Esophagus muscularis mucosa (tissue), 4 donors: ENCODE data around the gene NEK7. TPM values are rescaled to one million over a fixed set of nuclear protein-coding genes. Genes with fewer than 3 reads are reported as not detected.

ENCODE experiments used
- DNase-seq: peaks from one replicate; pipeline ENCODE4 v3.0.0-alpha.2; 2017; ENCODE audit errors: extremely low spot score
- H3K27ac ChIP-seq, 4 donors: fragments of 200-600 bp; sonication (generic); replicated peaks in 1 of 4; 1 replicate in 3 of 4; 2 replicates in 1 of 4; pipeline ENCODE4 v1.5.1; 2016 to 2019; ENCODE audit warnings: mild to moderate bottlenecking in 1 of 4
- H3K27me3 ChIP-seq, 4 donors: fragments of 200-600 bp; sonication (generic); one replicate each; pipeline versions ENCODE4 v1.5.1 to v1.6.0; 2016 to 2019
- H3K36me3 ChIP-seq, 4 donors: fragments of 200-600 bp; sonication (generic); one replicate each; pipeline ENCODE4 v1.5.1; 2016 to 2019
- H3K4me1 ChIP-seq, 4 donors: fragments of 200-600 bp; sonication (generic); one replicate each; pipeline ENCODE4 v1.5.1; 2016 to 2019
- H3K4me3 ChIP-seq, 4 donors: fragments of 200-600 bp; sonication (generic); 1 replicate in 2 of 4; 2 replicates in 2 of 4; pipeline ENCODE4 v1.5.1; 2016 to 2019; ENCODE audit warnings: mild to moderate bottlenecking in 4 of 4, moderate library complexity in 1 of 4
- H3K9me3 ChIP-seq, 4 donors: fragments of 200-600 bp; sonication (generic); 1 replicate in 3 of 4; 2 replicates in 1 of 4; pipeline ENCODE4 v1.5.1; 2016 to 2019
- EP300 ChIP-seq: sonication (generic); formaldehyde crosslinking; IDR thresholded peaks from one replicate; pipeline ENCODE4 v1.6.1; 2017; ENCODE audit warnings: antibody characterized with exemption
- POLR2A ChIP-seq: fragments of 450-650 bp; IDR thresholded peaks from one replicate; pipeline ENCODE4 v1.6.1; 2017; ENCODE audit warnings: antibody characterized with exemption, moderate library complexity, mild to moderate bottlenecking, low read depth
- POLR2AphosphoS5 ChIP-seq, 2 donors: sonication (generic); formaldehyde crosslinking; IDR thresholded peaks; one replicate each; pipeline ENCODE4 v1.6.1; 2017; ENCODE audit warnings: antibody characterized with exemption in 2 of 2
- WGBS: methylation state at CpG from one replicate; pipeline ENCODE4 v1.1.5; 2018; 5-methylcytosine and 5-hydroxymethylcytosine counted together
- intact Hi-C: fragments of 100-400 bp; cut with DNase I; formaldehyde crosslinking; loops from one replicate; pipeline ENCODE4 v1.15.1; 2023
- total RNA-seq, 4 donors: library from RNA; depleted of rRNA; stranded (reverse); fragments of >200 nt; gene quantifications; one replicate each; pipeline versions ENCODE4 v1.1.0 to v1.2.1, GENCODE V29; 2016
- TF ChIP-seq, protein P1 (sequence below), 3 experiments: fragments of 200-600 bp in 2 of 3; fragments of 450-650 bp in 1 of 3; sonication (generic) in 2 of 3; IDR thresholded peaks; one replicate each; pipeline ENCODE4 v1.5.1; 2017 to 2019; ENCODE audit warnings: antibody characterized with exemption in 3 of 3, mild to moderate bottlenecking in 2 of 3, moderate library complexity in 1 of 3

Gene NEK7
- total RNA-seq, 4 donors from 2014 or later: 110 to 196 (median 158) TPM

DNA sequence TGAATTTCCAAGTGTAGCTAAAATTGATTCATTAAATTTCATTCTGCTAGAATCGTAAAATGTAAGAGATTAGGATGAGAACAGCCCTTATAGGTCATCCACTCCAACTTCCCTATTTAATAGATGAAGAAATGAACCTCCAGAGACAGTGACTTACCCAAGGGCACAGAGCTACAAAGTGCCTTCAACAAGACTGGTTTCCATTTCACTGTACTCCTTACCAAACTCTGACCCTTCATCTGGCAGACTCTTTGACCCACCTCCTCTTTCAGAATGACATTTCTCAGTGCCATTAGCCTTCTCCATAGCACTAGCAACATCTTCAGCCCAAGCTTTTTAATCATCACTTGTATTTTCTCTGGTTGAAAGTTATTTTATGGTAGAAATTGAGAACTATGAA, 161.3 kb downstream of the NEK7 start:
- H3K4me1 ChIP-seq: no peaks in the 10 kb centered on the region
- intact Hi-C loops: no loop called here
- 95% methylated on average over 1 of the region's 1 CpG for WGBS
- H3K27me3 ChIP-seq: no peaks in the 10 kb centered on the region
- no peak for TF ChIP-seq POLR2AphosphoS5 (IDR thresholded peaks at IDR 0.05)
- no peak for TF ChIP-seq POLR2A
- TF ChIP-seq EP300: no peak
- TF ChIP-seq, protein P1, sequence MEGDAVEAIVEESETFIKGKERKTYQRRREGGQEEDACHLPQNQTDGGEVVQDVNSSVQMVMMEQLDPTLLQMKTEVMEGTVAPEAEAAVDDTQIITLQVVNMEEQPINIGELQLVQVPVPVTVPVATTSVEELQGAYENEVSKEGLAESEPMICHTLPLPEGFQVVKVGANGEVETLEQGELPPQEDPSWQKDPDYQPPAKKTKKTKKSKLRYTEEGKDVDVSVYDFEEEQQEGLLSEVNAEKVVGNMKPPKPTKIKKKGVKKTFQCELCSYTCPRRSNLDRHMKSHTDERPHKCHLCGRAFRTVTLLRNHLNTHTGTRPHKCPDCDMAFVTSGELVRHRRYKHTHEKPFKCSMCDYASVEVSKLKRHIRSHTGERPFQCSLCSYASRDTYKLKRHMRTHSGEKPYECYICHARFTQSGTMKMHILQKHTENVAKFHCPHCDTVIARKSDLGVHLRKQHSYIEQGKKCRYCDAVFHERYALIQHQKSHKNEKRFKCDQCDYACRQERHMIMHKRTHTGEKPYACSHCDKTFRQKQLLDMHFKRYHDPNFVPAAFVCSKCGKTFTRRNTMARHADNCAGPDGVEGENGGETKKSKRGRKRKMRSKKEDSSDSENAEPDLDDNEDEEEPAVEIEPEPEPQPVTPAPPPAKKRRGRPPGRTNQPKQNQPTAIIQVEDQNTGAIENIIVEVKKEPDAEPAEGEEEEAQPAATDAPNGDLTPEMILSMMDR (IDR thresholded peaks at IDR 0.05): no peak
- H3K36me3 ChIP-seq: peaks cover 0 to 28% (median 14%) of the 10 kb centered on the region in 4 donors
- H3K4me3 ChIP-seq: no peak overlapping the region
- H3K9me3 ChIP-seq: no peaks in the 10 kb centered on the region
- H3K27ac ChIP-seq: no peak overlapping the region
- DNase-seq: no peak

DNA sequence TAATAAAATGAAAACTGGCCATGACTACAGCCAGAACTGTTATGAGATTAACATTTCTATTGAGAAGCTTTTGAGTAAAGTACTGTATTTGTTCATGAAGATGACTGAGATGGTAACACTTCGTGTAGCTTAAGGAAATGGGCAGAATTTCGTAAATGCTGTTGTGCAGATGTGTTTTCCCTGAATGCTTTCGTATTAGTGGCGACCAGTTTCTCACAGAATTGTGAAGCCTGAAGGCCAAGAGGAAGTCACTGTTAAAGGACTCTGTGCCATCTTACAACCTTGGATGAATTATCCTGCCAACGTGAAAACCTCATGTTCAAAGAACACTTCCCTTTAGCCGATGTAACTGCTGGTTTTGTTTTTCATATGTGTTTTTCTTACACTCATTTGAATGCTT, 164.0 kb downstream of the NEK7 start:
- no peaks in the 10 kb centered on the region for H3K4me1 ChIP-seq
- no peak overlapping the region for H3K27ac ChIP-seq
- H3K36me3 ChIP-seq: peaks cover 0 to 16% (median 7%) of the 10 kb centered on the region in 4 donors
- TF ChIP-seq, protein P1 (IDR thresholded peaks at IDR 0.05): no peak
- TF ChIP-seq EP300: no peak
- no peak for TF ChIP-seq POLR2AphosphoS5 (IDR thresholded peaks at IDR 0.05)
- 85% methylated on average over 6 of the region's 6 CpGs for WGBS
- H3K4me3 ChIP-seq: no peak overlapping the region
- no peak for DNase-seq
- intact Hi-C loops: no loop called here
- H3K27me3 ChIP-seq: no peaks in the 10 kb centered on the region
- H3K9me3 ChIP-seq: no peaks in the 10 kb centered on the region

DNA sequence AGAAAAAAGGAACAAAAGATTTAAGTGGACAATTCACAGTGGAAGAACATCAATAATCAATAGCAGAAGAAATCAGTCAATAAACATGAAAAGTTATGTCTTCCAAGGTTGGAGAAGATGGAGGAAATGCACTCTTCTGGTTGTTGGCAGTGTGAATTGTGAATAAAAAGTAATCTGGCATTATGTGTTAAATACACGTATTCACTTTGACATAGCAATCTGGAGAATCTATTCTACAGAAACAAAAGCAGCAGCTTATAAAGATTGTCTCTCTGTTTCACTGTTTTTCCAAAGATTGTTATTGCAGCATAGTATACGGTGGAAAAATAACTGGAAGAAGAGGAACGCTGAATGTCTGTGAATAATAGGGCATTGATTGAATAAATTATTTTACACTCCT, 169.4 kb downstream of the NEK7 start:
- no peaks in the 10 kb centered on the region for H3K27me3 ChIP-seq
- intact Hi-C loops: no loop called here
- no peak overlapping the region for H3K4me3 ChIP-seq
- no peak overlapping the region for H3K27ac ChIP-seq
- no peaks in the 10 kb centered on the region for H3K9me3 ChIP-seq
- peaks cover 0 to 5% (median 1%) of the 10 kb centered on the region in 4 donors for H3K36me3 ChIP-seq
- TF ChIP-seq EP300 (no peak), POLR2A (no peak), POLR2AphosphoS5 (IDR thresholded peaks at IDR 0.05) (no peak)
- TF ChIP-seq, protein P1 (IDR thresholded peaks at IDR 0.05): no peak
- H3K4me1 ChIP-seq: no peaks in the 10 kb centered on the region
- DNase-seq: no peak
- 38% methylated on average over 3 of the region's 3 CpGs for WGBS

DNA sequence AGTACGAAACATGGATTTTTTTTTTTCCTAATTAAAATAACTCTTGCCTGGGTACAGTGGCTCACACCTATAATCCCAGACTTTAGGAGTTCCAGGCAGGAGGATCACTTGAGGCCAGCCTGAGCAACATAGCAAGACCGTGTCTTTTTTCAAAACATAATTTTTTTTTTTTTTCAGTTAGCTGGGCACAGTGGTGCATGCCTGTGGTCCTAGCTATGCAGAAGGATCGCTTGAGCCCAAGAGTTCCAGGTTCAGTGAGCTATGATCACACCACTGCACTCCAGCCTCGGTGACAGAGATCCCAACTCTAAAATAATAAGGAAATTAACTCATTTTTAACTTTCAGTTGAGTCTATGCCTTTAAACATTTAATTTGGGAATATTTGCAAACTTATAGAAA, 170.1 kb downstream of the NEK7 start:
- intact Hi-C loops: no loop called here
- H3K27me3 ChIP-seq: no peaks in the 10 kb centered on the region
- WGBS: 81% methylated on average over 4 of the region's 4 CpGs
- H3K4me1 ChIP-seq: no peaks in the 10 kb centered on the region
- peaks cover 0 to 5% (median 1%) of the 10 kb centered on the region in 4 donors for H3K36me3 ChIP-seq
- DNase-seq: no peak
- no peak for TF ChIP-seq EP300
- TF ChIP-seq POLR2A: no peak
- TF ChIP-seq POLR2AphosphoS5 (IDR thresholded peaks at IDR 0.05): no peak
- TF ChIP-seq, protein P1 (IDR thresholded peaks at IDR 0.05): no peak
- H3K9me3 ChIP-seq: no peaks in the 10 kb centered on the region
- H3K4me3 ChIP-seq: no peak overlapping the region
- no peak overlapping the region for H3K27ac ChIP-seq

DNA sequence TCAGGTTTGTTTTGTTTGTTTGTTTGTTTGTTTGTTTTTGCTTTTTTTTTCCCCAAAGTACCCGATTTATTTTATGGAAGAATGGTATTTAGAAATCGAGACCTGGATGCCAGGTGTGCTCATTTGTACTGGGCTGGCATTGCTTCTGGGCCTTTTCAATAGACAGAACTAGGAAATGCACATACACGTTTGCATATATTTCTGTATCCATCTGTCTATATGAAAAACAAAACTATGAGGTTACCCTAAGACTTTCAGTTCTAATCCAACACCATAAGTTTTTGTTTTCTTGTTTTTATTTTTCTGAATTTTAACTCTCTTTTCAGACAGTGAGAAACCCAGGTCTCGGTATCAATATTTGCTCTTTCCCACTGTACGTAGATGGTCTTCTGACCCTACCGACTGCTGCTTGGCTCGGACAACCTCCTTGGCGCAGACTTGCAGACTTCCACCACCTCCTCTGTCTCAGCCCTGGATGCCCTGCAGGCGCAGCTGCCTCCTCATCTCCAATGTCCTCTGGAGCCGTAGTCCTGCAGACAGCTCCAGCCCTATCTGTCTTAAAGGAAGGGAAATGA, 171.7 kb downstream of the NEK7 start:
- TF ChIP-seq EP300 (no peak), POLR2A (no peak), POLR2AphosphoS5 (IDR thresholded peaks at IDR 0.05) (no peak)
- TF ChIP-seq, protein P1 (IDR thresholded peaks at IDR 0.05): no peak
- Histone ChIP-seq H3K9me3 (no peaks in the 10 kb centered on the region), H3K4me3 (no peak overlapping the region), H3K27me3 (no peaks in the 10 kb centered on the region), H3K27ac (no peak overlapping the region), H3K36me3 (no peaks in the 10 kb centered on the region), H3K4me1 (no peaks in the 10 kb centered on the region)
- 91% methylated on average over 10 of the region's 10 CpGs for WGBS
- intact Hi-C loops: no loop called here
- DNase-seq: no peak
